Glomerular endothelial cell (primary cell): ENCODE data around the gene DLX1. TPM values are rescaled to one million over a fixed set of nuclear protein-coding genes. Genes with fewer than 3 reads are reported as not detected.

Experiments
- DNase-seq: peaks from one replicate; pipeline ENCODE4 v3.0.0-alpha.2; 2011; ENCODE audit warnings: low read depth, low spot score; ENCODE audit errors: extremely low read depth
- total RNA-seq: library from RNA; depleted of rRNA; stranded (reverse); fragments of >200 nt; gene quantifications from 2 replicates; pipeline ENCODE4 v1.2.3, GENCODE V29; 2015

The DLX1 gene
- total RNA-seq, 1 donor from 2014 or later: not detected

DNA sequence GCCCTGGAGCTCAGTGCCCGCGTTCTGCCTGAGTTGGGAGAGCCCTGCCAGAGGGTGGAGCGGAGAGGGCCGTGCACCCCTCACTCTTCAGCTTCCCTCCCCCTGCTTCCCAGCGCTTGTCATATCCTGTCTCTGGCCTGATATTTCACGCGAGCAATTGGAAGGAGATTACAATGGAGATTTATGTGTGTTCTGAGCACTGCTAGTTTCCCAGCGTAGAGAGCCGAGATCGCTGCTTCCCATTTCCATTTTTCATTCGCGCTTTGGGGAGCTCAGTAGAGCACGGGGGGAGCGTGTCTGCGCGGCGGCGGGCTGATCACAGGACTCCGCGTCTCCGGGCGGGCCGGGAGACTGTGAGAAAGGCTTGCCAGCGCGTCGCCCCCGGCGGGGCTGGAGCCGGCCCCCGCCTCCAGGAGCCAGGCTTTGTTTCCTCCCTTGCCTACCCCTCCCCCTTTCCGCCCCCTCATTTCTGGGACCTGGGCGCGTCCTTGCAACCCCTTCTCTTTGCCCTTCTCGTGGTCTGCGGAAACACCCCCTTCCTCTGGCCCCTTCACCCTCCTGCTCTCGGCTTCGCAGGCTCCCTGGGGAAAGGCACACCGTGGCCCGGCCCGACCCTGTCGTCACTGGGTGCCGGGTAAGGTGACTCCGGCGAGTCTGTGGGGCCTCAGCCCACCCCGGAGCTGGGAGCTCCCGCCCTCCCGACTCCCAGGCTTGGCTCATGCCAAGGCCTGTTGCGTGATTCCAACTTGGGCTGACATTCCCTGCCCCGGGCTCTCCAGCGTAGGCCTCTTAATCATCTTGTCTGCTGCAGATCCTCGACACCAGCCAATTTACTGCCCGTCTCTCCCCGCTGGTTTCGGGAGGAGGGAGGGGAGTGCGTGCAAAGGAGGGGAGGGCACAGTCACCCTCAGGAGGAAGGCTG is 11.6 kb downstream of the DLX1 start:
- no peak for DNase-seq

DNA sequence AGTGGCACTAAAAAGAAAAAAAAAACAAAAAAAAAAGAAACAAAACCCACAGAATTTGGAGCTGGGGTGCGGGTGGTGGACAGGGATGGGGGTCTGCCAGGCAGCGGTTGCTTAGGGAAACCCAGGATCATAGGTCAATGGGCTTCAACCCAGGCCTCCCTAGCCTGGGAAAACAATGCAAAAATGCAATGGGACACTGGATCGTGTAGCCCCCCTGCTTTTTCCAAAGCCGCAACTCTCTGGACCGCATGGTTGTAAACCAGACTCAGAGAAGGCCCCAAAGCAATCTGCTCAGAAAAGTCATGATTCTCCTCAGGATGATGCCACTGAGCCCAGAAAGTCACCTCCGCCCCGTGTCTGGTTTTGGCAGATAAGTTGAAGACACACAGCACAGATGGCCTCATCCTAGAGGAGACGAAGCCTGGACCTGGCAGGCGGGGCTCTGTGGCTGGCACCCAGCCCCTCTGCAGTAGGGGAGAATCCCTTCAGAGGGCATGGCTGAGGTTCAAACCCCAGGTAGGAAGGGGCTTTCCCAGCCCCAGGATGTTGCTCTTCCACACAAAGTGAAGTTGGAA is 12.3 kb downstream of the DLX1 start:
- no peak for DNase-seq

DNA sequence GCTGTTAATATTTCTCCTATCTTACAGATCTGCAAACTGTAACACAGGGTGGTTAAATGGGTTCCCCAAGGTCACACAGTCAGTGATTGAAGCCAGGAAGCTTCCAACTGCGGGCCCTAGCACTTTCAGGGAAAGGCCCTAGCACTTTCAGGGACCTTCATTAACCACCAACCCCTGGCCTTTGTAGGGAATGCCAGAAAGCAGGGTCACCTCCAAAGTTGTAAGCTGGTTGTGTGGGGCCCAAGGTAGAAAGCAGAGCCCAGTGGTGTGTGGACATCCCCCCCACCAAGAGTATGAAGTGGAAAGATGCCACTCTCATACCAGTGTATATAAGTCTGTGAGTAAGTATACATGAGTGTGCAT is 13.0 kb downstream of the DLX1 start:
- no peak for DNase-seq

DNA sequence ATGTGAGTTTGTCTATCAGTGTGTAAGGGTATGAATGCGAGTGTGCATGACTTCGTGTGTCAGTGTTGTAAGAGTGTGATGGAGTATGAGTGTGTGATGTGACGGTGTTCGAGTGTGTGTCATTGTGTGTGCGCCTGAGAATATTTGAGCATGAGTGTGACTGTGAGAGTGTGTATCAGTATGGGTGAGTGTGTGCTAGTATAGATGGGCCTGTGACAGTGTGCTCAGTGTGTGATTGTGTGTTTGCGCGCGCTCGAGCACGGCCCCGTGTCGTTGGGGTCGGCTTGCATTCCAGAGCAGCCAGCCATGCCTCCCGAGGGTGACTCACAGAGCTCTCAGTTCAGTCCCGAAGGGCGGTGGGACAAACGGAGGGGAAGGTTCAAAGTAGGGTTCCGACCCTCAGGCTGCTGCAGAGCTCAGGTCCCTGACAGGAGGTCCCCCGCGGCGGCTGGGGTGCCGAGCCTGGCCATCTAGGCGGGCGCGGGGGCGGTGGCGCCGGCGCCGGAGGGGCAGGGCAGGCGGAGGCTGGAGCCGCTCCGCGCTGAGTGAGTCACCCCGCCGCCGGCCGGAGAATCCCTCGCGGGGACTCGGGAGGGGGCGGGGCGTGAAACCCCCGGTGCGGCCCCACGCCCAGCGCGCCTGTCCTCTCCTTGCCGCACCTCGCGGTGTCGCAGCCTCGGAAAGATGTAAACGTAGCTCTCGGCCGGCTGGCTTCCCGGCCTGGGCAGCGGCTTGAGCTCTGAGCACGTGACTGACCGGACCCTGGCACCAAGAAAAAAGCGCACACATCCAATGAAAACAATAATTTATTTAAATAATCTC is 13.6 kb downstream of the DLX1 start:
- DNase-seq: no peak

DNA sequence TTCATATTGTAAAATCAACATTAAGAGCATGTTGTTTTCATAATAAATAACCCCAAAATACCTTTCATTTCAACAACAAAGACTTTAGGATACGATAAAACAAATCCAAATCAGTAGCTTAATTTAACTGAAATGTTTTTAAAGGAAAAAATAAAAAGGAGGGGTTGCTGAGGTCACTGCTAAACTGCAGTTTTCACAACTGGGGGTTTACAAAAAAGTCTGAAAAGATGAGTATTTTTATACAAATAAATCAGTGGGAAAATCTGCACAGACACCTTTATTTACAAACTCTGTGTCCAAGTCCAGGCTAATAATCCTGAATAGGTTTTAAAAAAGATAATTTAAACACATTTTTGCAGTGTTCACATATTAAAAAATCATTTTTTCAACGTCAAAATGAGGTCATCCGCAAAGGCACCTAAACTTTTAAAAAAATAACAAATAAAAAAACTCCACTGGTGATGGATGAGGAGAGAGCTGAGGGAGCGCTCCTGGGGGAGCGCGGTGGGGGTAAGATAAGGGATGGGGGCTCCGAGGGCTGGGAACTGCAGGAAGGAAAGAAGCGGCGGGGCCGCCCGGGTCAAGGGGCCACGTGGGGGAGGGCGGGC is 14.3 kb downstream of the DLX1 start:
- no peak for DNase-seq

DNA sequence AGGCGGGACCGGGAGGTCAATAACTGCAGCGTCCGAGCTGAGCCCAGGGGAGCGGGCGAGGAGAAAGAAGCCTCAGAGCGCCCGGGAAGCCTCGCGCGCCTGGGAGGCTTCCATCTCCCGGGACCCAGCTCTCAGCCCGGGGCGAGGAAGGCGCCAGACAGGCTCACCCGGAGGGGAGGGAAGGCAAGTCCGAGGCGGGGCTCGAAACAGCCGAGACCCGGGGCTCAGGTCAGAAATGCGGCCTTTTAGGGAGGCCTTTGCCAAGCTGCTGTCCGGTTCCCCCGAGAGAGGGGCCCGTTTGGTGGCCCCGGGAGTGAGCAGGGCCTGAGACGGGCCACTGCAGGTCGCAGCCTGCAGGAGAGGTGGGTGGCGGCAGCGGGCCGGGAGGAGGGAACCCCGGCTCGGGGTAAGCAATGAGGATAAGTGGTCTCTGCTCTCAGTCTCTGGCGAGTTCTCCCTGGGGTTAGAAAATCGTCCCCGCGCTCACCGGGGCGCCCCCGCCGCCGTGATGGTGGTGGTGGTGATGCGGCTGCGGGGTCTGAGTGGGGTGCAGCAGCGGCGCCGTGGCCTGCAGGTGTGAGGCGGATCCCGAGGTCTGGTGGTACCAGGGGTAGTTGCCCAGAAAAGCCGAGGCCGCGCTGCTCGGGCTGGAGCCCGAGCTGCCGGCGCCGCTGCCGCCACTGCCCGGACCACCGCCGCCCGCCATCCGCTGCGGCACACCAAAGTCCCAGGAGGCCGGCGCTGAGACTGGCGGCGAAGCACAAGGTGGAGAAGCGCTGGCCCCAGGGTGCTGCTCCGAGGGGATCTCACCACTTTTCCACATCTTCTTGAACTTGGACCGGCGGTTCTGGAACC is 15.0 kb downstream of the DLX1 start:
- no peak for DNase-seq

DNA sequence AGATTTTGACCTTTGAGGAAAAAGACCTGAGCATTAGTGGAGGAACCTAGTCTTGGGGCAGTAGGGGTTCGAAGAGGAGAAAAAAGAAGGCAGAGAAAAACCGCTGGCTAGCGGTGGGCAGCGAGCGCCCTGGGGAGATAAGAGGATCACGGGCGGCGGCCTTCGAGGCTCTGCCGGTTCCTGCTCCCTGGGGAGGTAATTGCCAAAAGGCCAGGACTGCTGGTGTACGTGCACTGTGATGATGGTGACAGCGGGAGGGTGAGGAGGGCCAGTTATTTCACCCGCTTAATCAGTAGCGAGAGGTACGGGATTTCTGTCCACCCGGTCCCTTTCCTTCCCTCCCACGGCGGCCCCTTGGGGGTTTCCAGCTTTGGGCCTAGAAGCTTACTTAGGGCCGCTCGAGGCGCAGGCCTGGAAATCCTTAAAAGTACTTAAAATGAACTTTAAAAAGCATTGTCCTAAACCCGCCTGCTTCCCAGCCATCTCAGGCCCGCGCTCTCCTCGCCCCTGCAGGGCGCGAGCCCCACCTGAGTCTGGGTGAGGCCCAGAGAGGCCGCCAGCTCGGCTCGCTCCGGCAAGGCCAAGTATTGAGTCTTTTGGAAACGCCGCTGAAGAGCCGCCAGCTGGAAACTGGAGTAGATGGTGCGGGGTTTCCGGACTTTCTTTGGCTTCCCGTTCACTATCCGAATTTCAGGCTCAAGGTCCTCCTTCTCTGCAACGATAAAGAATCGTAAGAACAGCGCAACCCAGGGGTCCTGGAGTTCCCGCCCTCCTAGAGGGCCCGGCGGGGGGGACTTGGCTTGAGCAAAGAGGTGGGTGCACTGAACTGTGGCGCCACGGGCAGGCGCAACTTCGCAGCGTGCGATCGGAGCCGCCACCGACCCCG is 15.9 kb downstream of the DLX1 start:
- no peak for DNase-seq

DNA sequence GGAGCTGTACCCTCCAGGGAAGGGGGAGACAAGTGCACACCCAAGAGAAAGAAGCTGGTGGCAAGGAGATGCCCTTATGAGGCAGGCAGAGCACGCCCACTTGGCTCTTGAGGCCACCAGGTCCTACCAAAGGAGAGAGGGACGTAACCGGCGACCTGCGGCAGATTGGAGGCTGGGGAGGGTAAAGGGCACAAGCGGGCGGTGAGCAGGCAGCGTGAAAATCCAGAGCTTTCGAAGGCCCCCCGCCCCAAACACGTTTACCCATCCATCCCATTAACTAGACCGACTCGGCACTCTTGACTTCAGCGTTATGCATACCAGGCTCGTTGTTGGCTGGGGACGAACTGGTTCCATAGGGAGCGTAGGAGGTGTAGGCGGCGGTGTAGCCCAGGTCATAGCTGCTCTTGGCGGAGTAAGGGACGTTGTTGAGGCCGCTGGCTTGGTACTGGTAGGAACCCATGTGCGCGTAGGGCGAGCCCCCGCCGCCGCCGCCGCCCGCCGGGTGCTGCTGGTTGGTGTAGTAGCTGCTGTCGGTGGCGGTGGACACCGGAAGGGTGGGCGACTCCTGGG is 16.6 kb downstream of the DLX1 start:
- DNase-seq: no peak

DNA sequence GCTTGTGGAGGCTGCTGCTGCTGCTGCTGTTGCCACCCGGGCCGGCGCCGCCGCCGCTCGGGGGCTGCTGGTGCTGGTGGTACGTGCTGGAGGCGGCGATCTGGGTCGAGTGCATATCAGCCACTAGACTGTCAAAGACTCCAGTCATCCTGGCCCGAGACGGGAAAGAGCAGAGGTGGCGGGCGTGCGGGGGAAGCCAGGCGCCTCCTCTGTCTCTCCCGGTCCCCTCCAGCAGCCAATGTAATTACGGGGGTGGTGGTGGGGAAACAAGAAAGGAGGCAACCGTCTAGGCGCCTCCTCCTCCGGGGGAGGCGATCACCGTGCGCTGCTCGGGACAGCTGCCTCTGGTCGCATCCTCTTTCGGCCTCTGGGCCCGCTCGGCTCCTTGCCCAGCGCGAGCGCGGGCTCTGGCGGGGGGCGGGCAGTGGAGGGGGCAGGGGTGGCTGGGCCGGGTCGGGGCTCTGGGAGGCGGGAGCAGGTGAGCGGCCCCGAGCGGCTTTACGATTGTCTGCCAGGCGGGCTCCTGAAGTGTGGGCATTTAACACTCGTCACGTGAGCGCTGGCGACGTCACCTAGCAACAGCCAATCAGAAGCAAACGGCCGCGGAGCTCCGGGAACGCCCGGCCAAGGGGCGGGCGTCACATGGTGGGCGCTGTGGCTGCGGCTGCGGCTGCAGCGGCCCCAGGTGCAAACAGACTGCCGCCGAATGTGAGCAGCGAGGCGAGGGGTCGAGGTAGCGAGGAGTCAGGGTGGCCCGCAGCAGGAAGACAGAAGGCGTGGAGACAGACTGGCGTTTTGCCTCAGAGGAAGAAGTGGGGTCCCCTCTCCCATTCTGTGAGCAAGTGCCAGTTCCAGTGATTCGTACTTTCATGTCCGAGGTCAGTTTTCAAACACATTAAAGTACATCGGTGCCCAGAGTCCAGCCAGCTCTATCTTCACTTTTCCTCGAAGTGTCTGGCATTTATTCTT is 17.4 kb downstream of the DLX1 start, which contains the start of gene DLX2:
Gene DLX2 (minus strand): TSS at position 510 of the 969 bp plus-strand sequence. CDS start 362 bp downstream, at position 148.
- DNase-seq: no peak

DNA sequence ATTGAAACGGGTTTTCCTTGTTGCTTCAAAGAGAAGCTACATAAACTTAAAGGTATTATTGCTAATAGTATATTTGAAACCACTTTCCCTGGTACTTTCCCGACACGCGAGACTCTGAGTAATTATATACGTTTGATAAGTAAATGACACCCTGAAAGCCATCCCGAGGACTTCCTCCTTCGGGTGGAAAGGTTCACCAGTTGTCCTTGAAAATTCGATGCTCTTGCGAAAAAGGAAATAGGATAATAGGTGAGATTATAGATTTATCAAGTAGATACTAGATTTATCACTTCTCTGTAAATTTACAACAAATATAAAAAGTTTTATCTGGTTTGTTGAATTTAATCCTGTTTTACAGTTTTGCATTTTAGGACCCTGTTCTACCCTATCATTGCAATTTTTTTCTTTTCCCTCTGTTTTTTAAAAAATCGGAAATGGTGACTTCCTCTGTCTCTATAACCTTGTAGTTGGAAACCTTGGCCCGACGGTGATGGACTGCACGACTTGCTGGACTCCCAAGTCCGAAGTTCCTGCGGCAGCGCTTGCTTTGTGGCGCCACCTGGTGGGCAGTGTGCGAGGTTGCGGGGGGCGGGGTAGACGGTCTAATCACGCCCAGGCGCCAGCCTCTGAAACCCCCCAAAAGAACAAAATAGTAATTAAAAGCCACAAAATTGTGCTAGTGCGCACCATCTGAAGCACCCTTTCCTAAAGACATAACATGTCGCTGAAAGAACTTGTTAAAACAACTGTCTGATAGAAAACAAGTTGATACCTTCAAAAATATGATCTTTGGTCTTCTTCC is 18.4 kb downstream of the DLX1 start:
- DNase-seq: no peak

DNA sequence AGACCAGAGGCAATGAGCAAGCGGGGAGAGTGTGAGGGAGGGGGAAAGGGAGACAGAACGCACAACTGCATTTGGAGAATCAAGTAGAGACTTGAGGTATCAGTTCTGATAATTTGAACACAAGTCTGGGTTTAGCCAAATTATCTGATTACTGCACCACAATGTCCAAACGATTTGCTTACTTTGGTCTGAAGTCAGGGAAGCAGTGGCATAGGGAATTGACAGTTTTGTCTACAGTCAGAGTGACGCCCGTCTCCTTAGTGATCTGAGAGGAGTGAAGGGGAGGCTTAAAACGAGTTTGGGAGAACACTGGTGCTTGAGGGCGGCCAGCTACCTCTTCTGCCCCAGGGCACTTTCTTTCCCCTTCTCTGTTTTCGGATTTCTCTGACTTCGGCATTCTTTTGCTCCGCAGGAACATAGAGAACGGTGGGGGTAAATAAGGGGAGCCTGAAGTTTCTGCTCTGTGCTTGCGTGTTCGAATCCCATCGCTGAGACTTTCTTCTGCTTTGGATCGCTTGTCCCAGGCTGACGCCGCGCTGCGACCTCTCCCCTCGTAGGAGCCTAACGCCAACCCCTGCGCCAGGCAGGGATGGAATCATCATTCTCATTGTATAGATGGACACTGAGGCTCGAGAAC is 20.3 kb downstream of the DLX1 start:
- DNase-seq: no peak

DNA sequence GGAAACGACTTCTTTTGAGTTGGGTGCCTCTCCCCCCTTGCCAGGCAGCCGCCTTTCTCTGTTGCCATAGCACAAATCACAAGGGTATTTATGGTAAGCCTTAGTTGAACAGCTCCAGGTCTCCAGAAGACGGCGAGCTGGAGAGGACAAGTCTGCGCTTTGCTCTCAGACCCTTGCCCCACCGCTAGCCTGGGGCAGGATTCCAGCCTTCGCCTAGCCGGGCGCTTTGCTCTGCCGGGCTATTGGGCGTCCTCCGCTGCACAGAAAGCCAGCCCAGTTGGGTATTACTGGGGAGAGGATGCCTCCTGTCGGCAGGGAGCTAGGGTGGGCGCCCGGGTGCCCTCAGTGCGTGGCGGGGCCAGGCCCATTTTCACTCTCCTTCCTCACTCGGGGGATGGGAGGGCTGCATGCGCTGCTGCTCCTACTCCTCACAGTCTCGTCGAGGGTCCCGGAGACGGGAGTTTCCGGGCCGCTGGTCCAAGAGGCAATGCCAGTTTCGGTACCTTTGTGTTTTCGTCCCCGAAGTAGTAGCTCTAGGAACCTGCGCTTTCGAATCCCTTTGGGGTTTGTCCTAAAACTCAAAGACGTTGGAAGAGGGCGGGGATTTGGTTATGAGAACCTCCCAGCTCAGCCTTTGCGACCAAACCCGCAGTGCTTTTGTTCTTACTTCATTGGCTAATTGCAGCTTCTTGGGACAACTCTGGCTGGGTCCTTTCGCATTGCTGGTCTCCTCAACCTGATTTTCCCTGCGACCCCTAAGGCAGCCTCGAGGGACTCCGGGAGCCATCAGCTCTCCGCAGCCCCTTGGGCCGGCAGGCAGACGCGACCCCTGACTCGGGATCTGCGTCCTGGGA is 21.0 kb downstream of the DLX1 start:
- DNase-seq: no peak

DNA sequence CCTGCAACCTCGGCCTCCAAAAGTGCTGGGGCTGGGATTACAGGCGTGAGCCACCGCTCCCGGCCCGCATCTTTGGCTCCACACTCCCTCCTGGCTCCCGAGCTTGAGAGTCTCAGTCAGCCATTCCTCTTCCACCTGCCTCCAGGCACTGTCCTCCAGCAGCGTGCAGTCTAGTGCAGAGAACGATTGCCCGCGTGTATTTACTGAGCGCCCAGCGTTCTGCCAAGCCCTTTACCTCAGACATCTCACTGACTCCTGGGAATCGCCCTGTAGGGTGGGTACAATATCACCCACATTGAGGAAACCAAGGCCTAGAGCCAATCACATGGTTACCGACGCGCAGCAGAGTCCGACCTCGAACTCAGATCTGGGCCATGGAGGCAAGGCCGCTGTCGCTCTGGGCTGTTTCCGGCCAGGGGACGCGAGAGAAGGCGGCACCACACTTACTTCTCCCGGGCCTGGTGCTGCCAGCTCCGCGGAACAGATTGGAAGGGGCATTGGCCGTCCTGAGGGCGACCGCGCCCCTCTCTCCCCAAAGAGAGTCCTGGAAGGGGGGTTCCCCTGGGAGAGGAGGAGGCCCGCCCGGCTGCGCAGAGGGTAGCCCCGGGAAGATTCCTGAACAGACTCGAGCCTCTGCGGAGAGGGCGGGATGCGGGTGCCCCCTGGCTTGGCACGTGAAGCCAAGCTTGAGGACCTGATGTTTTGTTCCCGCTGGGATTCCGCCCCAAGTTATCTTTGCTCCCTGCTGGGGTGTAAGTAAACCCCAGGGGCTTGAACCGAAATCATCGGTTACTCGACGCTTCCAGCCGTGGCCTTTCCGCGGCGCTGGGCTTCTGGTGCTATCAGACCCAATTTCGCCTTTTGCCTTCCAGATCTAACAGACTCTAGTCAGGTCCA is 22.6 kb downstream of the DLX1 start:
- DNase-seq: no peak

DNA sequence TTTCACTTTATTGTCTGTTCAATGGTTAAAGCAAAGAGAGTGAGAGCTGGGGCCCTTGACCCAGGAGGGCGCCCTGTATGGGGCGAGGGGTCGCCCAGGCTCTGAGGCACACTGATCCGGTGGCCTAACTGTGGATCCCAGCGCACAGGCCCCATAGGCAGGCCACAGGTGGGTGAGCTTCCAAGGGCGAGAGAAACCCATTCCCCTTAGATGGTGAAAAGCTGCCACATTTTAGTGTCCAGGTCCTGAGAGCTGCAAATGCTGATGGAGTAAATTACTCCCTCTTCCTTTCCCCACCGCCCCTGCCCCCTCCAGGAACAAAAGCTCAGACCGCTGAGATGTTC is 23.3 kb downstream of the DLX1 start:
- no peak for DNase-seq
